Lower leg skin (tissue), 3 donors: ENCODE measurements around the gene OXSR1.

Source experiments
- POLR2A ChIP-seq, 2 donors: fragments of 450-650 bp; IDR thresholded peaks; one replicate each; pipeline ENCODE4 v1.6.1; 2016 to 2017; ENCODE audit warnings: antibody characterized with exemption in 2 of 2, mild to moderate bottlenecking in 1 of 2, moderate library complexity in 1 of 2
- TF ChIP-seq, protein P1 (sequence below), 3 donors: fragments of 450-650 bp; IDR thresholded peaks; one replicate each; pipeline ENCODE4 v1.5.1; 2016; ENCODE audit warnings: antibody characterized with exemption in 3 of 3, mild to moderate bottlenecking in 3 of 3, moderate library complexity in 2 of 3

- TF ChIP-seq, protein P1, sequence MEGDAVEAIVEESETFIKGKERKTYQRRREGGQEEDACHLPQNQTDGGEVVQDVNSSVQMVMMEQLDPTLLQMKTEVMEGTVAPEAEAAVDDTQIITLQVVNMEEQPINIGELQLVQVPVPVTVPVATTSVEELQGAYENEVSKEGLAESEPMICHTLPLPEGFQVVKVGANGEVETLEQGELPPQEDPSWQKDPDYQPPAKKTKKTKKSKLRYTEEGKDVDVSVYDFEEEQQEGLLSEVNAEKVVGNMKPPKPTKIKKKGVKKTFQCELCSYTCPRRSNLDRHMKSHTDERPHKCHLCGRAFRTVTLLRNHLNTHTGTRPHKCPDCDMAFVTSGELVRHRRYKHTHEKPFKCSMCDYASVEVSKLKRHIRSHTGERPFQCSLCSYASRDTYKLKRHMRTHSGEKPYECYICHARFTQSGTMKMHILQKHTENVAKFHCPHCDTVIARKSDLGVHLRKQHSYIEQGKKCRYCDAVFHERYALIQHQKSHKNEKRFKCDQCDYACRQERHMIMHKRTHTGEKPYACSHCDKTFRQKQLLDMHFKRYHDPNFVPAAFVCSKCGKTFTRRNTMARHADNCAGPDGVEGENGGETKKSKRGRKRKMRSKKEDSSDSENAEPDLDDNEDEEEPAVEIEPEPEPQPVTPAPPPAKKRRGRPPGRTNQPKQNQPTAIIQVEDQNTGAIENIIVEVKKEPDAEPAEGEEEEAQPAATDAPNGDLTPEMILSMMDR (IDR thresholded peaks at IDR 0.05), result no peak
- no peak for TF ChIP-seq POLR2A (IDR thresholded peaks at IDR 0.05)
Measured at GRCh38 chr3:38267662-38268061, 102.3 kb downstream of the OXSR1 start.
